Nucleus accumbens (tissue), 56 donors: ENCODE measurements around the gene CAPZB.

Experiments used
- DNase-seq, 56 donors: peaks; one replicate each; lab custom pipeline; 2025; lab: John Stamatoyannopoulos, UW

CAPZB gene

GRCh38 chr1:19393046-19393445 lies 92.3 kb downstream of the CAPZB start:
- no peak for DNase-seq

DNA sequence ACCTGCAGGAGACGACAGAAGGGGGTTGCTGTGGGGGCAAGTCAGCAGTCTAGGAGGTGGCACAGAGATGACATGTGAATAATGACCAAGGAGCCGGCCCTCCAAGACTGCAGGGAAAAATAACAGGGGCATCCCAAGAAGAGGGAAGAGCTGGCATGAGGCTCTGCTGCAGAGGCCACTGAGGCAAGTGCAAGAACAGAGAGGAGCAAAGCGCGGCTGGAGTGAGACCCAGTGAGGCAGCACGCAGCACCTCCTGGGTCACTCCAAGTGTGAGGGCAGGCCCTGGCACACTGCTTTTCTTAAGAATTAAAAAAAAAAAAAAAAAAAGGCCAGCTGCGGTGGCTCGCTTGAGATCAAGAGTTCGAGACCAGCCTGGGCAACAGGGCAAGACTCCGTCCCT lies 93.1 kb downstream of the CAPZB start:
- no peak for DNase-seq

DNA sequence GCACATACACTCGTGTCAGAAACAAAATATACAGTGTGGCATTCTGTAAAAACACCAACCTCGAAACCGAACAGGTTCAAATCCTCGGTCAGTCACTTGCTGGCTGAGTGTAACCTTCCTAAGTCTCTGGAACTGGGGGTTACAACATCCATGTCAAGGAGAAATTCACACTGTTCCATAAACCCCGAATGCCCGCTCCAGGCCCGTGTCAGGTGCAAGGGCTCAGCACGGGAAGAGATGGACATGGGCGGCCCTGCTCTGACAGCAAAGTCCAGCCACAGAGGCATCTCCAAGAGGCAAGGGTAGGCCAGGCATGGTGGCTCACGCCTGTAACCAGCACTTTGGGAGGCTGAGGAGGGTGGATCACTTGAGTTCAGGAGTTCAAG lies 93.8 kb downstream of the CAPZB start:
- DNase-seq, result no peak

DNA sequence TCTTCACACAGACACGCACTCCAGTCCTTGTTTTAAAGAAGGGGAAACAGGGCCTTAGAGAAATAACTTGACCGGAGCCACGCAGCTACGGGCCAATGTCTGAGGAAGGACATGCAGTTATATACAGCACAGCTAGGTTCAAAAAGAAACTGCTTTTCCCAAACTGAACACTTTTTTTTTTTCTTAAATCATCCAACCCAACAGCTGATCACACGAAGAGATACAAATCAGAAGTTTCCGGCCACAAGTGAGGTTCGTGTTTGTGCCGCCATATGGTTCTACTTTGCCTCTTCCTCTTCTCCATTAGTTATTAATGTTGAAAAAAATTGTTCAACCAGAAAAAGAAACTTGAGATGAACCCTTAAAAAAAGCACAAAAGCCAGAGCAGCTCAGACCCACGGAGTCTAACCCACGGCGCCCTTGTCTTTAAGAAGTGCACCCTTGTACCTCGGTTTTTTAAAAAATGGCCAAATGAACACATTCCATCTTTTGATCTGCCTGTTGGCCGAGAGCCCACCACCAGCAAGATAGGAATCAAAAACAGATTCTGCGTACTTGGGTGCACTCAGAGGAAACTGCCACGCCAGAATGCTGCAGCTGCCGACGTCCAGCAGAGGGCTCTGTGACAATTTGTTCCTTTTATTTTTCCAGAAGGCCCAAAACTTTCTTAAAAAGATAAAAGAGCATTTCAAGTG lies 94.3 kb downstream of the CAPZB start:
- DNase-seq, result peak in 28 of 56 donors; percentile 7 to 65 (median 23)

GRCh38 chr1:19390166-19390850 lies 95.0 kb downstream of the CAPZB start:
- DNase-seq, result no peak

DNA sequence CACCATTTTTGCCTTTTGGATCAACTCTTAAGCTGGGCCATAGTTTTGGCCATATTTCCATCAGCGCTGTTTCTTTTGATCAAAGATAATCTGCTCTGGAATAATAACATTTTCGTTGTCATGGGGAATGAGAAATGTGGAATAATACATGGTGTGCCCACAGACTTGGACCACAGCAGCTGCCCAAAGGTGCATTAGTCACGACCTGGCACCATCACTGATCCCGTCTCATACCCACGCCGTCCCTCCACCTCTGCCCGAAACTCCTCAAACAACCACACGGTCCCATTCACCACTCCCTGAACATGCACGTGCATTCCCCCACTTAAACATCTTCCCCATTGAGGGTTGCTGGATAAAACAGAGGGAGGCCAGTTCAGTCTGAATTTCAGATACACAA lies 96.4 kb downstream of the CAPZB start:
- no peak for DNase-seq

DNA sequence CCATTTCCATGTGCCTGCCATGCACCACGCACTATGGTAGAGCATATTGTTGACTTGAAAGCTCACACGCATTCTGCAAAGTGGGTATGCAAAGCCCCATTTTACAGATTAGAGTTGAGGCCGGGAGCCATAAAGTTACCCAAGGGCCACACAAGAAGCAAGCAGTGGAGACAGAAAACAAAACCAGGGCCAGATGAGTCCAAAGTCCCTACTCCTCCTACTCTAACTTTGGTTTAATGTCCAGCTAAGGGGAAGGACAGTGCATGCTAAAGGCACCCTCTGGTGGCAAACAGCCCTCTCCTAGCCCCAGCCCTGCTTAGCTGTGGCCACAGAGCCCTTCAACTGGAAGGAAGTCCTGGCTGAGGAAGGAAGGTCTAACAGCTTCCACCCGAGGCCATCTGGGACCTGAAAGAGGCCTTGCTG lies 98.3 kb downstream of the CAPZB start:
- DNase-seq, result no peak

- no peak for DNase-seq
These were observed 99.3 kb downstream of the CAPZB start for GRCh38 chr1:19385869-19386591.

GRCh38 chr1:19385221-19385620 lies 100.1 kb downstream of the CAPZB start:
- no peak for DNase-seq

DNA sequence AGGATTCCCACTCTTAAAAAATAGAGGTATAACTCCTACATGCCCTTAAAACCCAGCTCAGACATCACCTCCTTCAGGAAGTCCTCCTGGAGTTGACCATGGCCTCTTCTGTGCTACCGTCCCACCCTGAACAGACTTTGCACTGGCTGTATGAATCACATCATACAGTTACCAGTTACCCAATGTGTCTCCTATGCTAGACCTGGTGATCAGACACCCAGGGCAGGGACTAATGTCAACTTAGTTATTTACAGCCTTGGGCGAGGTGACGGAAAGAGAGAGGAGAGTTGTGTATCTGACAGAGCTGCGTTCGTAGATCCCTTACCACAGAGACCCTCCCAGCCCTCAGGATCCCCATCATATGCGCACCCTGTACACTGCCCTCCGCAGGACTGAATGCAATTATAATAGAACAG lies 100.6 kb downstream of the CAPZB start:
- no peak for DNase-seq

DNA sequence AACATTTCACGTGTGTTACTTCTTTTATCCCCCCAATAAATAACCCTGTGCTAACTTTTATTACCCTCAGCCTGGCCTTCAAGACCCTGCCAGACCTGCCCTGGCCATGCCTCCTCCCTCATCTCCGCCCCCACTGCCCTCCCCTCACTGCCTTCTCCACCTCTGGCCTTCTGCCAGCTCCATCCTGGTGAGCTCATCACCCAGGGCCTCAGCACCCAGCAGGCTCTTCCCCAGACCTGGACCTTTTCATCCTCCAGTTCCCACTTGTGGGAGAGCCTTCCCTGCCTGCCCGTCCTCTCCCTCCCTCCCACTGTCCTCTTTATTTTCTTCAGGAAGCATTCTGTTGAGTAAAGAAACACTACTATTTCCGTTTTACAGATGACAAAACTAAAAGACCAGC lies 101.2 kb downstream of the CAPZB start:
- peak in 2 of 56 donors; percentile 15 to 36 for DNase-seq

DNA sequence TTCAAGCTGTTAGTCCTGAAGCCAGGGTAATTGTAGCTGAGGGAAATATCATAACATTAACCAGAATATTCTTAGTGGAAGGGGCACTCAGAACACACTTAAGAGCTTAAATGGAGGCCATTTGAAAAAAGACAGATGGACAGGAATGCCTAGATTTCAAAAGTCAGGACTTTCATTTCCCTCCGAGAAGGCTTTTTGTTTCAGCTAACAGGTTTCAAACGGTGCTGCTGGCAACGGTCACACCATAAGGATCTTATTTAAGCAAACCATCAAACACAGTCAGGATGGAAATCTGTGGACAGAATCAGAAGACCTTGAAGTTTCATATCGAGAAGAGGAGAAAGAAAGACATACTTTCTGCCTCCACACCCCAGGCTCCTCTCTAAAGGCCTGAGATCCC lies 103.1 kb downstream of the CAPZB start:
- no peak for DNase-seq

GRCh38 chr1:19381261-19381660 lies 104.1 kb downstream of the CAPZB start:
- DNase-seq, result peak in 30 of 56 donors; percentile 4 to 55 (median 28)

DNA sequence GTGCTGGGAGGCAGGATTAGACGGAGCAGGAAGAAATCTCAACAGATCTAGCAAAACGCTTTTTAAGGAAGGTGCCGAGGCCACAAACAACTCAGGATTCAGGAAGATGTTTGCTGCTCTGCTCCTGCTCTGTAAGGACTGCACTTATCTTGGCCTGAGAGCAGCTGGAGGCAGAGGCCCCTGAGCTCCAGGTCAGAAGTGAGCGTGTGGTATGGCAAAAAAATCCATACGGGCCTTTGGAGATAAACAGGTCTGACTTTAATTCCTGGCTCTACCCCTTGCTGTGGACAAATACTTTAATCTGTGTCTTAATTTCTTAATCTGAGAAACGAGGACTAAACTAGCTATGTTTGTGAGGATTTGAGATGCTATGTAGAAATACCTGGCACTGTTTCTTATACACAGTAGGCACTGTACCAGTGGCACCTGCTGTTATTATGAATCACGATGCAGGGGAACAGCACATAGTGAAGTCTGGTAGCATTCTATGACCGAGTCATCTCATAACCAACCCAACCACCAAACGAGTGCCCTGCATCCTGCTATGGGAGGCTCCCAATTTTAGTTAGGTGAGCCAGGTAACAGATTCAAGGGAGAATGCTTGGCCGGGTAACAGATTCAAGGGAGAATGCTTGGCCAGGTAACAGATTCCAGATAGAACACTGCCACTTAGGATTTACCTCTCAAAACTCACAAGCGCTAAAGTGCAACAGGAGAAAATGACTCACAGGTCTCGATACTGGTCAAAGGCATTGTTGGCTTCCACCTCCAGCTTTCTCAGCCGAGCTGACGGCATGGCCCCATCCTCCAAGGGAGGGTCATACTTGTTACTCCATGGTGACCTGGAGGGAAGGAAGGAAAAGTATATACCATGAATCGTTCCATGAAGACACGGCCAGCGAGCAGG lies 107.3 kb downstream of the CAPZB start:
- DNase-seq, result no peak

DNA sequence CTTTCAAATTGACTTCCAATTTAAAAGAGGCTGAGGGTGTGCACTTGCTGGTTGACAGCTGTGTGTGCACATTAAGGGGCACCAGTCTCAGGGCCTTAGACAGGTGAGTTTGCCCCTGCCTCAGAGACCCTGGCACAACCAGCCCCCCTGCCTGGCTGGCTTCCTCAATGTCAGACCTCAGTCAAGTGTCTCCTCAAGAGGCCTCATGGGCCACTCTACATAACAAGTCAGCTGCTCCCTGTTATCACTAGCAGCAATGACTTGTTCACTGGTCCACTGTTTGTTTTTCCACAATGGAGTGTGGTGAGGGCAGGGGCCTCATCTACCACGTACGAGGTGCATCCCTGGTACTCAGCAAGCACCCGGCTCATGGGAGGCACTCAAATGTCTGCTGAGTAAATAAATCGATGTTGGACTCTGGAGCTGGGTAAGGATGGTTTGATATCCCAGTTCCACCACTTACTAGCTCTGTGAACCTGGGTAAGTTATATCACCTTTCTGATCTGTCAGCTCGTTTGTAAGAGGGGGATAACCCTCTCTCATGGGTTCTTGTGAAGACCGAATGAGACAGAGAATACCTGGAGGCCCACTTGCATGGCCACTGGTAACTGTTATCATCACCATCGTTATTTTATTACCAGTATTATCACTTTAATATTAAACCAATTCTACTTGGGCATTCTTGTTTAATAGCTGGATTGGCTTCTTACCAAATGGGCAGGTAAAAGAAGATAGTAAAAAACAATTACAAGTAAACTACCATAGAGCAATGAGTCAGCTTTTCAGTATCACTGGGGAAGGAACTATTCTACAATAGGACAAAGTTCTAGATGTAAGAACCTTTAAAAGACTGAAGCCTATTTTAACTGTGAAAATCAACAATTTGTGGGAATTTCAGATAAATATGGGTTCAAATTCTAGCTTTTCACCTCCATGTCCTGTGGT lies 108.6 kb downstream of the CAPZB start:
- DNase-seq, result no peak

DNA sequence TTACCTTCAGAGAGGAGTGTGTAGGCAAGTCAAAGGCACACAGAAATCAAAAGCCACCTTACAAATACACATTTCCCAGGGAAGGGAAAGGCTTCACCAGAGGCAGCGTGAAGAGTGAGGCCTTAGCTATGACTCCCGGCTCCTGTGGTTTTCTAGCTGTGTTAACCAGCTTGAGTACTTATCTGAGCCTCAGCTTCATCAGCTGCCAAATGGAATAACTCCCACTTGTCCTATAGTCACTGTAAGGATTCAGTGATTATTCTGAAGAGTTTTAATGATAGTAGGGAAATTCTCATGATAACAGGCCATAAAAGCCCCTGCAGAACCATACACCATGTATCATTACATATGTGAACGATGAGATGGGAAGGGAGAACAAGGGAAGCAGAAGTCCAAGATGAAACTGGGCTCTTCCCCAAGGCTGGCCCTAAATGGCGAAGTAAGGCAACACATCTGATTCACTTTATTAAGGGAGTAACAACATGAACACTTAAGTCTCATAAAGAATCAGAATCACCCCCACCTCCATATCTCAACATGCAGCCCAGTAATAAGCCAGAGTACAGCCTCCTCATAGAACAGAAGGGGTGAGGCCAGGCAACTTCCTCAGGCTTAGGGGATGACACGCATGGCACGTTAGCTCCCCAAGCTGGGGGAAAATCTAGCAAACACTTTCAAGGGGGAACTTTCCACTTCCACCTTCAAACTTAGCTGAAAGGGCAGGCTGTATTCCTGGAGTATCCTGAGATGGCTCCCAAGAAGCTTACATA lies 109.5 kb downstream of the CAPZB start:
- no peak for DNase-seq

DNA sequence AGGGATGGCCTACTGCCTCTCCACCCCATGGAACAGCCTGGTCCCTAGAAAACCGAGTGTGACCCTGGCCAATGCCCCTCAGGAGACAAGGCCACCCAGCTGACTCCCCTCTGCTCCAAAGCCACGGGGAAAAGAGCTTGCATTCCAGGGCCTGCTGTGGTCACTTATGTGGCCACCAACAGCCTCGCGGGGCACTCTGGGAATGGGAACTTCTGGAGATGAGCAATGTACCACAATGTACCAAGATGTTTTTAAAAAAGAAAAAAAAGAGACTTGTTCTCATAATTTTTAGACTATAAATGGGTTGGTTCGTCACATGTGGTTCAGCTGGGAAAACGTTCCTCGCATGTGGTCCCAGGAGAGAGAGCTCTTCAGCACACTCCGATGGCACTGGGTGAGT lies 110.4 kb downstream of the CAPZB start:
- no peak for DNase-seq

DNA sequence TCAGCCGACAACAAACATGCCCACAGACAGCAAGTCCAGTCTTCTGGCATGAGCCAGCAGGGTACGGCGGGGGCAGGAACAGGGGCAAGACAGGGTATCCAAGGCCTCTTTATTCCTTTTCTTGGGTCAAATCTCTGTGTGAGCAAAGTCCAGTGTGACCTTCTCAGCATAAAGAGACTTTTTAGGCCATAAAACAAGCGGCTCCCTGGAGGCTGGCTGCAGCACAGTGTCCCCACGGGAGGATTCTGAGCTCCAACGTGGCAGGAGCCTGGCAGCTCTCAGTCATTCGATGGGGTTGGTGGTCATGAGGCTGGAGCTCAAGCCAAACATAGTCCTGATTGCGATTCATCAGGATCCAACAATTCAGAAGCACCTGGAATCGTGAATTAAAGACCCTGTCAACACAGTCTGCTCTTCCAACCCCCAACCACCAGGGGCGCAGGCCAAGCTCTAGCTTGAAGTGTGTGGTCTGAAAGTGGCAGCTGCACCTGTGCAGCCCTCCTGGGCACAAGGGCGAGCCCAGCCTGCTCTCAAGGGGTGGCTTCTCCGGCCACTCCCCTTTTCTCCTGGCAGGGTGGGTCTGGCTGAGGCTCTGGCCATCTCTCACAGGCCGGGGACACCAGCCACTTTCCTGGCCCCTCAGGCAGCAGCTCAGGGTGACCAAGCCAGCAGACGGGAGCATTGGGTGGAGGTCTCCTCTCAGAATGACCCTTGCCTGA lies 111.1 kb downstream of the CAPZB start:
- DNase-seq, result no peak
